ENCODE data around the gene VAV1. TPM values are rescaled to one million over a fixed set of nuclear protein-coding genes. Genes with fewer than 3 reads are reported as not detected.

The VAV1 gene
- total and polyA plus RNA-seq, 9 of the 15 experiments (the other 6 are each of a cell fraction or from before 2014, with no cell fraction given): 0.46 to 20.1 (median 11.1) TPM

GRCh38 chr19:6808494-6808893, 36.0 kb downstream of the VAV1 start:
- Histone ChIP-seq H2AFZ (ENCODE audit: low read depth, low read length) (no peak overlapping the region), H3K9me1 (ENCODE audit: control insufficient read depth, insufficient read depth, low read length) (no peaks in the 10 kb centered on the region), H3K9me3 (replicated peaks; ENCODE audit: control insufficient read depth, insufficient read depth, low read depth, low read length) (peaks cover 4% of the 10 kb centered on the region; the same call in 1 of the 2 replicates), H3K79me2 (ENCODE audit: control insufficient read depth, insufficient read depth, low read length) (no peaks in the 10 kb centered on the region), H3K27ac (ENCODE audit: extremely low read depth, low read depth, low read length) (no peak overlapping the region), H3K9ac (ENCODE audit: insufficient read depth in 1 of 2, low read depth in 2 of 2, low read length in 2 of 2) (no peak overlapping the region), H4K20me1 (replicated peaks; ENCODE audit: control insufficient read depth, insufficient read depth, low read length) (no peaks in the 10 kb centered on the region), H3K4me2 (ENCODE audit: insufficient read depth, low read length) (no peak overlapping the region), H3K4me3 (no peak overlapping the region), H3K27me3 (ENCODE audit: control insufficient read depth in 2 of 2, insufficient read depth in 2 of 2, low read length in 2 of 2) (no peaks in the 10 kb centered on the region), H3K36me3 (ENCODE audit: control insufficient read depth, insufficient read depth, low read length) (no peaks in the 10 kb centered on the region), H3K4me1 (replicated peaks in 1 of 2; ENCODE audit: control insufficient read depth in 2 of 2, insufficient read depth in 2 of 2, low read length in 2 of 2) (no peaks in the 10 kb centered on the region; a peak in 1 of 5 replicates)
- ChIA-PET CTCF (ENCODE audit: low intra/inter-chr PET ratio) (no interaction called here), POLR2A (interaction anchor here (1.1 kb wide), 1 partner anchor 15 kb away, joined by 3 read pairs; no protein-coding TSS in a partner anchor)
- TF ChIP-seq CBX3 (IDR thresholded peaks at IDR 0.05; ENCODE audit: borderline replicate concordance in 1 of 2, low read length in 2 of 2) (0 out of 3 replicates have a peak, but pooled peaks of 1 of the 2 experiments have one; percentile 46), ILK (tag; IDR thresholded peaks at IDR 0.05; ENCODE audit: borderline replicate concordance, low read depth) (no peak), BCOR (IDR thresholded peaks at IDR 0.05) (peak; percentile 81), TRIM28 (IDR thresholded peaks at IDR 0.05) (0 out of 2 replicates have a peak, but pooled peaks have one; percentile 30), RBM25 (IDR thresholded peaks at IDR 0.05; ENCODE audit: low read depth, low read length, severe bottlenecking) (peak; percentile 83), KDM1A (IDR thresholded peaks at IDR 0.05) (peak; percentile 9 to 45; a peak in 1 of 4 replicates), U2AF2 (optimal IDR thresholded peaks at IDR 0.05; ENCODE audit: low read depth, low read length) (no peak)
- in situ Hi-C loops (cut with MboI) (no loop called here), intact Hi-C loops (cut with micrococcal nuclease) (no loop called here)
- DNase-seq (ENCODE audit: extremely low read depth in 1 of 4, low spot score in 3 of 4) (no peak), FAIRE-seq (no peak), ATAC-seq (no peak)
- WGBS (ENCODE audit: insufficient coverage, low coverage, missing lambda C conversion rate): 86% methylated on average over 1 of the region's 1 CpG
- no TSS peak for BruUV-seq (replicated peaks)

GRCh38 chr19:6809262-6809661, 36.8 kb downstream of the VAV1 start:
- H4K20me1 ChIP-seq (replicated peaks; ENCODE audit: control insufficient read depth, insufficient read depth, low read length): no peaks in the 10 kb centered on the region
- FAIRE-seq (no peak), ATAC-seq (no peak), DNase-seq (ENCODE audit: extremely low read depth in 1 of 4, low spot score in 3 of 4) (no peak)
- no peak overlapping the region for H3K4me2 ChIP-seq (ENCODE audit: insufficient read depth, low read length)
- H3K27me3 ChIP-seq (ENCODE audit: control insufficient read depth in 2 of 2, insufficient read depth in 2 of 2, low read length in 2 of 2): no peaks in the 10 kb centered on the region
- in situ Hi-C loops (cut with MboI) (no loop called here), intact Hi-C loops (cut with micrococcal nuclease) (no loop called here)
- H3K4me1 ChIP-seq (replicated peaks in 1 of 2; ENCODE audit: control insufficient read depth in 2 of 2, insufficient read depth in 2 of 2, low read length in 2 of 2): no peaks in the 10 kb centered on the region; a peak in 1 of 5 replicates
- H3K4me3 ChIP-seq: no peak overlapping the region
- H3K9me1 ChIP-seq (ENCODE audit: control insufficient read depth, insufficient read depth, low read length): no peaks in the 10 kb centered on the region
- no peaks in the 10 kb centered on the region for H3K36me3 ChIP-seq (ENCODE audit: control insufficient read depth, insufficient read depth, low read length)
- no peak overlapping the region for H3K9ac ChIP-seq (ENCODE audit: insufficient read depth in 1 of 2, low read depth in 2 of 2, low read length in 2 of 2)
- H3K79me2 ChIP-seq (ENCODE audit: control insufficient read depth, insufficient read depth, low read length): no peaks in the 10 kb centered on the region
- H3K9me3 ChIP-seq (replicated peaks; ENCODE audit: control insufficient read depth, insufficient read depth, low read depth, low read length): peaks cover 4% of the 10 kb centered on the region; the same call in 1 of the 2 replicates
- no TSS peak for BruUV-seq (replicated peaks)
- ChIA-PET POLR2A (no interaction called here), CTCF (ENCODE audit: low intra/inter-chr PET ratio) (no interaction called here)
- no peak overlapping the region for H2AFZ ChIP-seq (ENCODE audit: low read depth, low read length)
- WGBS (ENCODE audit: insufficient coverage, low coverage, missing lambda C conversion rate): 7% methylated on average over 4 of the region's 4 CpGs
- H3K27ac ChIP-seq (ENCODE audit: extremely low read depth, low read depth, low read length): no peak overlapping the region
- no peak for TF ChIP-seq EHMT2 (IDR thresholded peaks at IDR 0.05)
- no peak for TF ChIP-seq STAT5A (IDR thresholded peaks at IDR 0.05; ENCODE audit: borderline replicate concordance, low read length)
- TF ChIP-seq CTCF (IDR thresholded peaks at IDR 0.05 in 2 of 3, conservative IDR thresholded peaks at IDR 0.05 in 1 of 3; ENCODE audit: insufficient read depth in 2 of 3, low read depth in 1 of 3, low read length in 3 of 3): no peak
- no peak for TF ChIP-seq ZNF224 (CRISPR knock-in tag; IDR thresholded peaks at IDR 0.05)
- no peak for TF ChIP-seq STAT6 (CRISPR knock-in tag; IDR thresholded peaks at IDR 0.05)
- no peak for TF ChIP-seq ZNF707 (CRISPR knock-in tag; conservative IDR thresholded peaks at IDR 0.05)
- TF ChIP-seq SOX6 (IDR thresholded peaks at IDR 0.05): no peak

Data from K562 (cell line).